NCI-H128 (cell line): ENCODE results near the gene LBX1.
A peak's percentile ranks its signal among the peaks of the same experiment; 100 is the strongest.
"Not testable (repeated sequence)": the region's sequence is repeated elsewhere in the genome, so short reads cannot be mapped to it uniquely, and the experiment has no call there.

Experiments used
- DNase-seq: peaks from one replicate; lab custom pipeline; 2025; ENCODE audit not compliant: unreplicated experiment; lab: John Stamatoyannopoulos, UW

The LBX1 gene

DNA sequence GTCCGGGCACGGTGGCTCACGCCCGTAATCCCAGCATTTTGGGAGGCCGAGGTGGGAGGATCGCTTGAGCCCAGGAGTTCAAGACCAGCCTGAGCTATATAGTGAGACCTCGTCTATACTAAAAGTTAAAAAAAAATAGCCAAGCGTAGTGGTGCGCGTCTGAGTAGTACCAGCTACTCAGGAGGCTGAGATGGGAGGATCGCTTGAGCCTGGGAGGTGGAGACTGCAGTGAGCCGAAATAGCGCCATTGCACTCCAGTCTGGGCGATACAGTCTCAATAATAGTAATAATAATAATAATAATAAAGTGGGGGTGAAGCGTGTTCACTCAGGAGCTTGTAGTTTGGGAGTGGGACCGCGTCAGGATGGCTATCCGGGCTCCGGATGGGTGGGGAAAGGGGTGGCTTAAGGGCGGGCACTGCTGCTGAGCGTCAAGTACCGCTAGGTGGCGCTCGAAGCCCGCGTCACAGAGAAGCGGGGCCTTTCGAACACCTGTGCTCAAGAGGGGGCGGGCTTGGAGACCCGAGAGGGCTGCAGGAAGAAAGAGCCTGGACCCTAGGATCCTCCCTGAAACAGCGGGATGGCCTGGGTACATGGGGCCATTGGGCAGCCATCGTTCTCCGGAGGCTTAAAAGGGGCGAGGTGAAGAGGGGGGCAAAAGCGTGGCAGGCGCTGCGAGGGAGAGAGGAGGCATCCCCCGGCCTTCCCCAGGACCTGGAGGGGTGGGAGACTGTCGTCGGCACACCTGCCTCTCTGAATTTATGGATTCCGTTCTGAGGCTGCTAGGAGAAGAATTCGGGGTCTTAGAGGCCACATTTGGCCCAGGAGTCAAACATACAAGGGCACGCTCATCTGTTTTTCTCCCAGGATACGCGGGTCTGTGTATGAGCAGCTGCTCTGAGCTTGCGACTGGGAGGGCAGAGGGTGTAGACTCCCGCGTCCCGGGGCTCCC is 14.5 kb downstream of the LBX1 start:
- peak; percentile 82 for DNase-seq

DNA sequence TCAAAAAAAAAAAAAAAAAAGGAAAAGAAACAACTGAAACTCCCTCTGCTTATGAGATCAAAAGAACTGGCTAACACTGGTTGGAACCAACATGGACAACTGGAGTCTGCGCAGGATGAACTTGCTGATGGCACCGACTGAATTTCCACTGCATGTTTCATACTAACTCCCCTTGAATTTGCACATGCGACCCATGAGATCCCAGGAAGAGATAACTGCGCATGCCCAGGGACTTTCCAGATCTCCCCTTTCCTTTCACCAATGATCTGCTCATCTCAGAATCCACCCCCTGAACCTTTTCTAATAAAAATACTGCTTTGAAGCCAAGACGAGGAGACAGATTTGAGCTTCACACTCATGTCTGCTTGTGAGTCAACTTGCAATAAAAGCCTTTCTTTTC is 20.7 kb downstream of the LBX1 start:
- no peak for DNase-seq

DNA sequence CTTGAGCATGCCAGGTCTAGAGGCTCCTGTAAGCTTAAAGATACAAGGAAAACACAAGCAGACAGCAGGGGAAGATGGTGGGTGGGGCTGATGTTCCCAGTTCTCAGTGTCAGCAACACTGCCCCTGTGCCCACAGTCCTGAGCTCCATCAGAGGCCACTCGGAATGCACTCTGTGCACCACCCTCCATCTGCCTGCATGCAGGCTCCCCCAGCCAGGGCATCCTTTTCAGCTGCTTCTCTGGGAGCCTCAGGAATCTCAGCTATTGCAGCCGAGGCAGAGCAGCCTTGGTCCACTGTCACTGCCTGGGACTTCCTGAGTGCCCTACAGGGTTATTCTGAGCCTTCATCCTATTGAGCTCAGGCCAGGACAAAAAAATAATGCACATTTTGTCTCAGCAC is 22.2 kb downstream of the LBX1 start:
- DNase-seq, result no peak

- not testable (repeated sequence) for DNase-seq
Observed at GRCh38 chr10:101202667-101203066, 26.6 kb downstream of the LBX1 start.

GRCh38 chr10:101198326-101198977 is 30.8 kb downstream of the LBX1 start:
- DNase-seq, result not testable (repeated sequence)

GRCh38 chr10:101195921-101196320 is 33.3 kb downstream of the LBX1 start:
- DNase-seq, result no peak

GRCh38 chr10:101189461-101190401 is 39.5 kb downstream of the LBX1 start:
- DNase-seq, result no peak

- no peak for DNase-seq
Observed at GRCh38 chr10:101188942-101189341, 40.3 kb downstream of the LBX1 start.

- DNase-seq, result no peak
Observed at GRCh38 chr10:101183458-101184183, 45.6 kb downstream of the LBX1 start.

GRCh38 chr10:101182936-101183335 is 46.3 kb downstream of the LBX1 start:
- no peak for DNase-seq
